ENCODE data around the gene PIAS2. TPM values are rescaled to one million over a fixed set of nuclear protein-coding genes. Genes with fewer than 3 reads are reported as not detected.

The PIAS2 gene
- total RNA-seq, 1 donor from 2014 or later = 42.2 TPM

DNA sequence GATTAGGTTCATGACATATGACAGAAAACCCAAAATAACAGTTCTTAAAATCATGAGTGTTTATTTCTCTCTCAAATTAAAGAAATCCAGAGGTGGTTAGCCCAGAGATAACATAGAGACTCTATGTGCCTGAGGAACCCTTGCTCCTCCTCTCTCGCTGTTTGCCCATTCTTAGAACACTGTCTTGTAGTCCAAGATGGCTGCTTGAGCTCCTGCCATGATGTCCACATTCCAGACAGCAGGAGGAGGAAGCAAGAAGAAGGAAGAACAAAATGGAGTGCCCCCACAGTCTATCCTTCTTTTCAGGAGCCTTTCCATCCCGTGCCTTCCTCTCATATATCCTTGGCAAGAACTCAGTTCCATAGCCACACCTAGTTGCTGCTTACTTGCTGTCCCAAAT lies 146.6 kb downstream of the PIAS2 start:
- Mint-ChIP-seq H3K36me3 (ENCODE audit: low read depth) (no peaks in the 10 kb centered on the region), H3K9me3 (no peaks in the 10 kb centered on the region), H3K27ac (ENCODE audit: unreplicated experiment) (no peak overlapping the region), H3K4me3 (no peak overlapping the region), H3K4me1 (no peaks in the 10 kb centered on the region), H3K27me3 (ENCODE audit: low read depth) (no peaks in the 10 kb centered on the region)
- TF ChIP-seq, protein P1, sequence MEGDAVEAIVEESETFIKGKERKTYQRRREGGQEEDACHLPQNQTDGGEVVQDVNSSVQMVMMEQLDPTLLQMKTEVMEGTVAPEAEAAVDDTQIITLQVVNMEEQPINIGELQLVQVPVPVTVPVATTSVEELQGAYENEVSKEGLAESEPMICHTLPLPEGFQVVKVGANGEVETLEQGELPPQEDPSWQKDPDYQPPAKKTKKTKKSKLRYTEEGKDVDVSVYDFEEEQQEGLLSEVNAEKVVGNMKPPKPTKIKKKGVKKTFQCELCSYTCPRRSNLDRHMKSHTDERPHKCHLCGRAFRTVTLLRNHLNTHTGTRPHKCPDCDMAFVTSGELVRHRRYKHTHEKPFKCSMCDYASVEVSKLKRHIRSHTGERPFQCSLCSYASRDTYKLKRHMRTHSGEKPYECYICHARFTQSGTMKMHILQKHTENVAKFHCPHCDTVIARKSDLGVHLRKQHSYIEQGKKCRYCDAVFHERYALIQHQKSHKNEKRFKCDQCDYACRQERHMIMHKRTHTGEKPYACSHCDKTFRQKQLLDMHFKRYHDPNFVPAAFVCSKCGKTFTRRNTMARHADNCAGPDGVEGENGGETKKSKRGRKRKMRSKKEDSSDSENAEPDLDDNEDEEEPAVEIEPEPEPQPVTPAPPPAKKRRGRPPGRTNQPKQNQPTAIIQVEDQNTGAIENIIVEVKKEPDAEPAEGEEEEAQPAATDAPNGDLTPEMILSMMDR (conservative IDR thresholded peaks at IDR 0.05) = no peak
- DNase-seq (ENCODE audit: low read depth, low spot score) = no peak

- DNase-seq (ENCODE audit: low read depth, low spot score) = no peak
- Mint-ChIP-seq H3K9me3 (no peaks in the 10 kb centered on the region), H3K36me3 (ENCODE audit: low read depth) (no peaks in the 10 kb centered on the region), H3K27ac (ENCODE audit: unreplicated experiment) (no peak overlapping the region), H3K4me1 (no peaks in the 10 kb centered on the region), H3K27me3 (ENCODE audit: low read depth) (peaks cover 4% of the 10 kb centered on the region), H3K4me3 (no peak overlapping the region)
- TF ChIP-seq, protein P1 (conservative IDR thresholded peaks at IDR 0.05) = no peak
These were observed 149.0 kb downstream of the PIAS2 start for GRCh38 chr18:46768166-46768921.

DNA sequence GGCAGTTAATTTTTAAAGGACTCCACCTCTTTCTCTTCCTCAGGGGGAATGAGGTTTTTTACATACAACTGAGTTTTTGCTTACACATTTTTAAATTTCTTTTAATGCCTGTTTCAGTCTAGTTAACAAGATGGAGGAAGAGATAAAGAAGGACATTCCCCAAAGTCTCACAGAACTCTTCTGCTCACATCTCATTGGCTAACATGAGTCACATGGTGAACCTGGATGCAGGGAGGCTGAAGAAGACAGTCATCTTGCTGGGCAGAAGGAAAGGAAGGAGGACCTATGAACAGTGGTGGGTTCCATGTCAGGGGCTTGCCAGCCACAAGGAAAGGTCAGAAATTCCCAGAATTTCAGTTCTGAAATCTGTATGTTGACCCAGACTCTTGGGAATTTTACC lies 150.1 kb downstream of the PIAS2 start:
- no peak overlapping the region for H3K4me3 Mint-ChIP-seq
- peaks cover 15% of the 10 kb centered on the region for H3K27me3 Mint-ChIP-seq (ENCODE audit: low read depth)
- DNase-seq (ENCODE audit: low read depth, low spot score) = no peak
- no peak overlapping the region for H3K27ac Mint-ChIP-seq (ENCODE audit: unreplicated experiment)
- no peaks in the 10 kb centered on the region for H3K36me3 Mint-ChIP-seq (ENCODE audit: low read depth)
- TF ChIP-seq, protein P1 (conservative IDR thresholded peaks at IDR 0.05) = no peak
- no peaks in the 10 kb centered on the region for H3K4me1 Mint-ChIP-seq
- no peaks in the 10 kb centered on the region for H3K9me3 Mint-ChIP-seq

DNA sequence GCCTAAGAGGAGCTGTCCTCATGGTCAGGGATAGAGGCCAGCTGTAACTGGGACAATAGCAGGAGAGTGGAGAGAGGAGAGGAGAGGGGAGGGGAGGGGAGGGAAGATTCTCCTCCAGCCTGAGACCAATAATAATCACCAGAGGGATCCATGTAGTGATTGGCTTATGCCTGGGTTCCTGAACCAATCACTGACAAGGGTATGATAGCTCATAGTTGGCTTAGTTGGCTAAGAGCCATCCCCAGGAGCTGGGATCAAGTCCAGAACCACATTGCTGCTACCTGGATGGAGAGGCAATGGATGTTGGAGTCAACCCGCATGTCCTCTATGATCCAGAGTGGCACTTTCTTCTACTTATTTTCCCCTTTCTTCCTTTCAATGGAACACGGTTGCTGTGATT lies 152.7 kb downstream of the PIAS2 start:
- DNase-seq (ENCODE audit: low read depth, low spot score) = no peak
- peaks cover 35% of the 10 kb centered on the region for H3K27me3 Mint-ChIP-seq (ENCODE audit: low read depth)
- no peaks in the 10 kb centered on the region for H3K36me3 Mint-ChIP-seq (ENCODE audit: low read depth)
- no peak overlapping the region for H3K4me3 Mint-ChIP-seq
- H3K9me3 Mint-ChIP-seq = no peaks in the 10 kb centered on the region
- TF ChIP-seq, protein P1 (conservative IDR thresholded peaks at IDR 0.05) = no peak
- no peak overlapping the region for H3K27ac Mint-ChIP-seq (ENCODE audit: unreplicated experiment)
- no peaks in the 10 kb centered on the region for H3K4me1 Mint-ChIP-seq

GRCh38 chr18:46761059-46761769 lies 156.1 kb downstream of the PIAS2 start:
- no peaks in the 10 kb centered on the region for H3K36me3 Mint-ChIP-seq (ENCODE audit: low read depth)
- H3K9me3 Mint-ChIP-seq = no peaks in the 10 kb centered on the region
- TF ChIP-seq, protein P1 (conservative IDR thresholded peaks at IDR 0.05) = no peak
- H3K4me1 Mint-ChIP-seq = peaks cover 10% of the 10 kb centered on the region
- H3K27me3 Mint-ChIP-seq (ENCODE audit: low read depth) = peaks cover 63% of the 10 kb centered on the region
- DNase-seq (ENCODE audit: low read depth, low spot score) = no peak
- no peak overlapping the region for H3K27ac Mint-ChIP-seq (ENCODE audit: unreplicated experiment)
- H3K4me3 Mint-ChIP-seq = no peak overlapping the region
